ENCODE data around the gene ALDH3A2.

ALDH3A2 gene

DNA sequence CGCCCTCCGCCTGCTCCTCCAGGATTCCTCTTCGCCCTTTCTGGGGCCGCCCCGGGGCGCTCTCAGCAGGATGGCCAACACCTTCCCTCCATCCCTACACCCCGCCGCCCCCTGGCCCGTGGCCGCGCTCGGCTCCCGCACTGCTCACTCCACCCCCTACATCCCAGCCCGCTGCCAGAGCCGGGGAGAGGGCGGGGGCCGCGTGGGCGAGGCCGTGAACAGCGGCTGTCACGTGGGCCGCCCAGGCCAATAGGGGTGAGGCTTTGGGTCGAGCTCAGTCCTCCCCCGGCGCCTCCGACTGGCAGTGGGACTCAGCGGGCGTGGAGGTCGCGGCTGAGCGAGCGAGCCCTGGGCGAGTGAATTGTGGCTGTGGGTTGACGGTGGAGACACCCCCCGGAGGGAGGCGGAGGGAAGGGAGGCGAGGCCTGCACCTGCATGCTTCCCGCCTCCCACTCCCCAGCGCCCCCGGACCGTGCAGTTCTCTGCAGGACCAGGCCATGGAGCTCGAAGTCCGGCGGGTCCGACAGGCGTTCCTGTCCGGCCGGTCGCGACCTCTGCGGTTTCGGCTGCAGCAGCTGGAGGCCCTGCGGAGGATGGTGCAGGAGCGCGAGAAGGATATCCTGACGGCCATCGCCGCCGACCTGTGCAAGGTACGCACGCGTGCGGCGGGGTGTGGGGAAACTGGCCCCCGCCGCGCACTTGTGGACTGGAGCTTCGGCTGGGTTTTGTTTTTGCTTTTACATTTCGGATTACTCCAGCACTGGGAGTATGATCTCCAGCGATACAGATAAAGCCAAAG is at the start of gene ALDH3A2:
ALDH3A2 (plus strand) TSS at position 277 of the 799 bp plus-strand sequence; CDS start at position 498, 221 bp downstream.
- DNase-seq (ENCODE audit: low spot score): peak; percentile 99

DNA sequence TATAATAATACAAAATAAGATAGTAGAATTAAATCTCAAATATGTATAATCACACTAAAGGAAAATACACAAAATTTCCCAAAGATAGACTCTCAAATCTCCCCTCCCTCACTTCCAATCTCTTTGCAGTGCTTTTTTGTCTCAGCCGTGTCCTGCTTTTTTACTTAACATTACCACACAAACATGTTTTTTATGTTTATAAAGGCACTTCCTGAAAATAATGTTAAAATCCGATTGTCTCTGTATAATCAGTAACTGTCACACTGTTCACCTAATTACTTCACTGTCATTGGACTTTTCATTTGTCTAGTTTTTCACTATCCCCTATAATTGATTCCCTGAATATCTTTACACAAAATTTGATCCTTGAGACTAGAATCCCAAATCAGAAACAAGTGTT is 38.2 kb upstream of the ALDH3A2 start:
- no peak for DNase-seq (ENCODE audit: low spot score)

DNA sequence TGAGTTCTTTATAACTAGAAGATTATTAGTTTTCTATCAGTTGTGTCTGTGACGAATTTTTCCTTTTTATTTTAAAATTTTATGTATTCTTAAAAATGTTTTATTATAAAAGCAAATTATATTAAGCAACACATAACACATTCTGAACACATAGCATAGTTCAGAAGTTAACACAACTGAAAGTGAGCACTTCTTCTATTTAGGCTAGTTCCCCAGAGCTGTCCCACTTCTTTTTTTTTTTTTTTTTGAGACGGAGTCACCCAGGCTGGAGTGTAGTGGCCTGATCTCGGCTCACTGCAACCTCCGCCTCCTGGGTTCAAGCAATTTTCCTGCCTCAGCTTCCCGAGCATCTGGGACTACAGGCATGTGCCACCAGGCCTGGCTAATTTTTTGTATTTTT is 37.7 kb upstream of the ALDH3A2 start:
- DNase-seq (ENCODE audit: low spot score): no peak

GRCh38 chr17:19613979-19614378 is 34.6 kb upstream of the ALDH3A2 start:
- DNase-seq (ENCODE audit: low spot score): no peak

DNA sequence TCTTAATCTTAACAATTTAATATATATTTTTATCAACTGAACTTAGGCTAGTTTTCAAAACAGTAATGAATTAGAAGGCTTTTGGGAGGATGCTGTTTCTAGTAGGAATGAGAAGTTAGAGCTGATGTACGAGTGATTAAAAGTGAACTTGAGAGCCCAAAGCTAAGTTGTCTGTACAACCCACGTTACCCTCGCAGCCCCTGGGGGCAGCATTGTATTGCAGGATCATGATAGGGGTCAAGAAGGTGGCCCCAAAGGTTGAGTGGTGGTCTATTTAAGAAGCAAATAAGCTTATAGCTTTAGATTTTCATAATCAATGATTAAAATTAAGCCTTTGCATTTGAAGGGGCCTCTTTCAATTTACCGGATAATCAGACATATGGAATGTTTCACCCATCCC is 33.7 kb upstream of the ALDH3A2 start:
- no peak for DNase-seq (ENCODE audit: low spot score)

DNA sequence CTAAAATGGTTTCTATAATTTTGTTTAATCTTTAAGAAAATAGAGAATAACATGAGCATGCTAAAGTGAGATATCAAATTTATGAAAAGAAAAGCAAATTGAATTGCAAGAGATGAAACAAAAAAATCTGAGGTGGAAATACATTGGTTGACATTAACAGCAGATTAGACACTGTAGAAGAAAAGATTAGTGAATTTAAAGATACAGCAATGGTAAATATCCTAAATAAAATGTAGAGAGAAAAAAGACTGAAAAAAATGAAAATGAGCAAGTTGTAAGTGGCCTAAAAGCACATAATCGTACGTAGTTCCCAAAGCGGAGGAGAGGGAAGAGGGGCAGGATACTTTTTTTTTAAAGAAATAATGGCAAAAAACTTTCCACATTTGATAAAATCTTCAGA is 30.5 kb upstream of the ALDH3A2 start:
- no peak for DNase-seq (ENCODE audit: low spot score)

GRCh38 chr17:19619705-19620325 is 28.7 kb upstream of the ALDH3A2 start:
- DNase-seq (ENCODE audit: low spot score): no peak

GRCh38 chr17:19621697-19622096 is 26.9 kb upstream of the ALDH3A2 start:
- no peak for DNase-seq (ENCODE audit: low spot score)

GRCh38 chr17:19626079-19626478 is 22.5 kb upstream of the ALDH3A2 start:
- no peak for DNase-seq (ENCODE audit: low spot score)

DNA sequence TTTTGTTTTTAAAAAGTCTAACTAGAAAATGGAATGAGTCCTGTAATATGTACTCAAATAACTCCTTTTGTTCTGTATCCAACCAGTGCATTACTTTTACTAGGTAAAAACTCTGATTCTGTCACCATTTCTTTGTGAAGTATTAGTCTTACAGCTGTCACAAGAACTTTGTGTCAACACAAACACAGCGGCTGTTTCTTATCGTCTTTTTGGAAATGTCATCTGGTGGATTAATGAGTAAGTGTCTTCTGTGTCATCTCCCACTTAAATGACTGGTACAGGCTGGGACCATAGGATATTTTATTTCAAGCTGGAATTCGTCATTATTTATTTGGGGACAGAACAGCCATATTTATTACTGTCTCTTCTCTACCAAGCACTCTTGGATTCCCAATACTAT is 19.1 kb upstream of the ALDH3A2 start:
- no peak for DNase-seq (ENCODE audit: low spot score)

GRCh38 chr17:19630035-19630434 is 18.5 kb upstream of the ALDH3A2 start:
- DNase-seq (ENCODE audit: low spot score): no peak

- no peak for DNase-seq (ENCODE audit: low spot score)
These were observed 17.9 kb upstream of the ALDH3A2 start for GRCh38 chr17:19630661-19631060.

GRCh38 chr17:19631905-19632304 is 16.6 kb upstream of the ALDH3A2 start:
- no peak for DNase-seq (ENCODE audit: low spot score)

GRCh38 chr17:19641687-19642372 is 6.7 kb upstream of the ALDH3A2 start:
- DNase-seq (ENCODE audit: low spot score): no peak

DNA sequence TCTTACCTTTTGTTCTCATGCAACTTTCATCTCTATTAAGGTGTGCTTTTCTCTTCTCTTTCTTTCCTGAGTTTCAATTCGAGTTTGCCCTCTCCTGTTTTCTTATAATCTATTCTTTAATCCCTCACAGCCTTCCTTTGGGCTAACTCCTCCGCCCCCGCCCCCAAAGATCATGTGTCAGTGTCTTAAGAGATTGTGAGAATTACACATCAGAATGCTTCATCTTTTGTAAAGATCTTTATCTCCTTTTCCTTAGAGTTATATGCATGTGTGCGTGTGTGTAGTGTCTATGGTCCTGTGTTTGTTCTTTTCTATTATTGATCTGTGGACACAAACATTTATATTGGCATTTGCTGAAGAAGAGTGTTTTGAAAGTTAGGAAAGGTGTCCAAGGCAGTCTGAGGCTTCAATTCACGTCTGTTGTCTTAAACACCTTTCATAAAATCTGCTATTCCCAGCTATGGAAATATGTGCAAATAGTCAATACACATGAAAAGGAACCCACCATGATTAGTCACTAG is 6.1 kb upstream of the ALDH3A2 start:
- DNase-seq (ENCODE audit: low spot score): no peak

DNA sequence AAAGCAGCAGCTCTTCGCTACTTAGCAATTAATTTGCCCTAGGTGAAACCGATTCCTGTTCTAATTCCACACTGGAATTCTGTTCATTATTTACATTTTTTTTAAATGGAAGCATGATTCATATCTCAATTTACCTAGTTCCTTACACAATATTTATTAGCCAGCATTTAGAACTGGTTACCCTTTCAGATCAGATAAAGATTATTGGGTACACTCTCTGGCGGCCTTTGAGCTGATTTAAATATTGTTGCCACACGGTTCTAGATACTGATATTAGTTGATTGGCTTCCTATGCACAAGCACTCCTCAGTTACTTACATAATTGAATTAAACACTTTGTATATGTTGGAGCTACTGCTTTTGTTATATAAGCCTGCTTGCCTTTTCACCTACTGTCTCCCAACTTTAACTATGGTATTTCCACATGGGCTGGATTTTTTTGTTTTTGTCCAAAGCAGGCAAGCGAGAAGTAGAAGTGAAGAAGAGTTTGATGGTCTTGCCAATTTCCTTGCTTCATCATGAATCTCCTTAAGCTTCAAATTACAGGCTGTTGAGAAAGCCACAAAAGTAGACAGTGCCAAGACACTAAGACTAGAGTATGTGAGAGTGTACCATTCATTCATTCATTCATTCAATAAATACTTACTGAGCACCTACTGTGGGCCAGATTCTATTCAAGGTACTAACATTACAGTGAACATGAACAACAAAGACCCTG is 3.9 kb upstream of the ALDH3A2 start:
- no peak for DNase-seq (ENCODE audit: low spot score)

DNA sequence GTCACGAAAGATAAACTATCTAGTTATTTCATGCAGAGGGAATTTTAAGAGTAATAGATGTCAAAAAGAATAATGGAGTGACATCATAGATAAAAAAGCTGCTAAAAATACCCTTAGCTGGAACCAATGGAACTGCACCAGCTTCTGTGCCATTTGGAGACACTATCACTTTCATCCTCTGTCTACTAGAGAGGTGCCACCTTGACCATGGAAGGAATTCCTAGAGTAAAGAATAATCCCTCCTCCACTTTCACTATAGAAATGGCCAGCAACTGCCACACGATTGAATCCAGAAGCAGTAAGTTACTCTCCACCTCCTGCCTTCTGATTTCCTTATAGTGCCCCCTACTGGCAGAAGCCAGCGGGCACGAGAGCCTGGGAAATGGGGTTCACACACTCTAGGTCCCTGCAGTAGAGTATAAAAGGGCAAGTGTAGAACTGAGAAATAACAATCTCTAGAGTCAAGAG is 2.8 kb upstream of the ALDH3A2 start:
- DNase-seq (ENCODE audit: low spot score): no peak

GRCh38 chr17:19646788-19647696 is 1.5 kb upstream of the ALDH3A2 start:
- DNase-seq (ENCODE audit: low spot score): no peak

DNA sequence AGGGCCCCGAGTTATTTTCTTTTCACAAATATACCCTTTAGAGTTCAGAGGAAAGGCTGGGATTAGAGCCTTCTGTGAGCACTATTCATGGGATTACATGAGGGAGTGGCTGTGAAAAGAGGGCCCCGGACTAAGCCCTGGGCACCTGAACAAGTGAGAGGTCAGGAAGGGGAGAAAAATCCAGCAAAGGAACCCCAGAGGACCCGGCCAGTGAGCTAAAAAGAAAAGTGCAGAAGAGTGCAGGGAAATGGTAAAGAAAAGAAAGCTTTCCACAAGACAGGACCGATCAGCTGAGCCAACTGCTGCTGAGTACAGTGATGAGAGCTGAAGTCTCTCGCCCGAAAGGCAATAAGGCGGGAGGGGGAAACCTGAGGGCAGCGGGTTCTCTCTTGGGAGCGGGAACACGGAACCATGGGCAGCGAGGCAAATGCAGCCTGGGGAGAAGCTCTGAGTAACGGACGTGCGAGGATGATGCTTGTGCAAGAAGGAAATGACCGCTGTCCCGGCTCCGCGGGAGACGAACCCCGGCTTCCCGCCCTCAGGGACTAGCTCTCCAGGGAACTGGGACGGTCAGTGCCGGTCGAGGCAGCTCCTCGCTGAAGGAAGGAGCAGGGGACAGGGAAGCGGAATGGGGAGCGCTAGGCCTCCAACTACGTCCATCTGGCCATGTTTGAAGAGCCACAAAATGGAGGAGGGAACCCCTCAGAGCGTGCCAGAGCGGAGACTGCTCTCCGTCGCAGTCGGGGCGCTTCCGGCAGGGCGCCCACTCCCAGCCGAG is 665 bp upstream of the ALDH3A2 start:
- peak; percentile 76 for DNase-seq (ENCODE audit: low spot score)

- no peak for DNase-seq (ENCODE audit: low spot score)
These were observed 657 bp downstream of the ALDH3A2 start for GRCh38 chr17:19649274-19649541.

Measured in AG20443 (cell line).